ENCODE results near the gene B3GNT7.

- TF ChIP-seq YY1 (IDR thresholded peaks at IDR 0.05; ENCODE audit: insufficient read depth, insufficient read length) (no peak), ZNF274 (IDR thresholded peaks at IDR 0.05; ENCODE audit: low read depth, low read length) (no peak), SUZ12 (IDR thresholded peaks at IDR 0.05; ENCODE audit: extremely low read depth, insufficient read depth, insufficient read length) (no peak)
Measured at GRCh38 chr2:231347081-231347480, 48.4 kb upstream of the B3GNT7 start.

Data from NT2/D1 (cell line).